Measurements from ENCODE around the gene HDAC11.

DNA sequence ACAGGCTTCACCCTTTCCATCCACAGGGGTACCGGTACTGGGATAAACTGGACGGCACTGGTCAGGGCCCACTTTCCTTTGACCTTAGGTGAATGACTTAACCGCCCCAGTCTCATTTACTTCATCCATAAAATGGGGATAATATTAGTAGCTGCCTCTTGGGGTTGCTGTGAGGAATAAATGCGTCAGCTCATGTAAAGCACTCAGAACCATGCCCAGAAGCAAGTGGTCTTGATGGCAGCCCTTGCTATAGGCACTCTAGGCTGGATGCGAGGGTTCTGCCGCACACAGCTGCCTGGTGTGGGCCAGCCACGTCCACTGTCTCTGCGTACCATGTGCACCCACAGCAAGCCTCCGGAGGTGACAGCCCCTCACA lies 36.6 kb downstream of the HDAC11 start:
- TF ChIP-seq, protein P1, sequence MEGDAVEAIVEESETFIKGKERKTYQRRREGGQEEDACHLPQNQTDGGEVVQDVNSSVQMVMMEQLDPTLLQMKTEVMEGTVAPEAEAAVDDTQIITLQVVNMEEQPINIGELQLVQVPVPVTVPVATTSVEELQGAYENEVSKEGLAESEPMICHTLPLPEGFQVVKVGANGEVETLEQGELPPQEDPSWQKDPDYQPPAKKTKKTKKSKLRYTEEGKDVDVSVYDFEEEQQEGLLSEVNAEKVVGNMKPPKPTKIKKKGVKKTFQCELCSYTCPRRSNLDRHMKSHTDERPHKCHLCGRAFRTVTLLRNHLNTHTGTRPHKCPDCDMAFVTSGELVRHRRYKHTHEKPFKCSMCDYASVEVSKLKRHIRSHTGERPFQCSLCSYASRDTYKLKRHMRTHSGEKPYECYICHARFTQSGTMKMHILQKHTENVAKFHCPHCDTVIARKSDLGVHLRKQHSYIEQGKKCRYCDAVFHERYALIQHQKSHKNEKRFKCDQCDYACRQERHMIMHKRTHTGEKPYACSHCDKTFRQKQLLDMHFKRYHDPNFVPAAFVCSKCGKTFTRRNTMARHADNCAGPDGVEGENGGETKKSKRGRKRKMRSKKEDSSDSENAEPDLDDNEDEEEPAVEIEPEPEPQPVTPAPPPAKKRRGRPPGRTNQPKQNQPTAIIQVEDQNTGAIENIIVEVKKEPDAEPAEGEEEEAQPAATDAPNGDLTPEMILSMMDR (IDR thresholded peaks at IDR 0.05 in 4 of 5, conservative IDR thresholded peaks at IDR 0.05 in 1 of 5) = no peak
- no peak for TF ChIP-seq POLR2A (IDR thresholded peaks at IDR 0.05)

All from gastrocnemius medialis (tissue), 4 donors.